Right atrium auricular region (tissue), 2 donors: Measurements from ENCODE around the gene SCMH1. TPM values are rescaled to one million over a fixed set of nuclear protein-coding genes. Genes with fewer than 3 reads are reported as not detected.
"Not testable (repeated sequence)": the region's sequence is repeated elsewhere in the genome, so short reads cannot be mapped to it uniquely, and the experiment has no call there.

Experiments used
- DNase-seq: peaks from one replicate; pipeline ENCODE4 v3.0.0-alpha.2; 2019; ENCODE audit warnings: low spot score
- H3K27ac ChIP-seq, 2 donors: fragments of 200-600 bp; sonication (generic); 1 replicate in 1 of 2; 2 replicates in 1 of 2; pipeline ENCODE4 v1.5.1; 2016 to 2019
- H3K27me3 ChIP-seq, 2 donors: fragments of 200-600 bp; sonication (generic); one replicate each; pipeline versions ENCODE4 v1.5.1 to v1.6.0; 2017 to 2019
- H3K36me3 ChIP-seq: fragments of 200-600 bp; sonication (generic); one replicate; pipeline ENCODE4 v1.5.1; 2016
- H3K4me1 ChIP-seq, 2 donors: fragments of 200-600 bp; sonication (generic); one replicate each; pipeline versions ENCODE4 v1.5.1 to v1.6.0; 2017 to 2019
- H3K4me3 ChIP-seq, 2 donors: fragments of 200-600 bp; sonication (generic); 1 replicate in 1 of 2; 2 replicates in 1 of 2; pipeline ENCODE4 v1.5.1; 2017 to 2019; ENCODE audit warnings: mild to moderate bottlenecking in 1 of 2, moderate library complexity in 1 of 2
- H3K9me3 ChIP-seq, 2 donors: fragments of 200-600 bp; sonication (generic); one replicate each; pipeline ENCODE4 v1.5.1; 2019
- CTCF ChIP-seq, 2 donors: fragments of 200-600 bp; sonication (generic); IDR thresholded peaks; one replicate each; pipeline ENCODE4 v1.5.1; 2019; ENCODE audit warnings: antibody characterized with exemption in 2 of 2
- total RNA-seq, 2 donors: library from RNA; depleted of rRNA; stranded (reverse); fragments of >200 nt; gene quantifications; one replicate each; pipeline ENCODE4 v1.1.0, GENCODE V29; 2016

The SCMH1 gene
- total RNA-seq, 2 donors from 2014 or later: 50.1 to 62.5 TPM

- Histone ChIP-seq H3K27ac (no peak overlapping the region), H3K27me3 (no peaks in the 10 kb centered on the region), H3K36me3 (no peaks in the 10 kb centered on the region), H3K9me3 (no peaks in the 10 kb centered on the region), H3K4me3 (no peak overlapping the region), H3K4me1 (no peaks in the 10 kb centered on the region)
- no peak for TF ChIP-seq CTCF (IDR thresholded peaks at IDR 0.05)
- DNase-seq: no peak
These were observed 20.0 kb upstream of the SCMH1 start for GRCh38 chr1:41261926-41262618.

GRCh38 chr1:41260768-41261167 is 18.7 kb upstream of the SCMH1 start:
- H3K27me3 ChIP-seq: no peaks in the 10 kb centered on the region
- H3K4me1 ChIP-seq: no peaks in the 10 kb centered on the region
- DNase-seq: no peak
- H3K27ac ChIP-seq: no peak overlapping the region
- H3K9me3 ChIP-seq: no peaks in the 10 kb centered on the region
- no peak for TF ChIP-seq CTCF (IDR thresholded peaks at IDR 0.05)
- H3K4me3 ChIP-seq: no peak overlapping the region
- H3K36me3 ChIP-seq: no peaks in the 10 kb centered on the region

- no peak overlapping the region for H3K27ac ChIP-seq
- no peaks in the 10 kb centered on the region for H3K36me3 ChIP-seq
- no peaks in the 10 kb centered on the region for H3K4me1 ChIP-seq
- no peaks in the 10 kb centered on the region for H3K9me3 ChIP-seq
- no peaks in the 10 kb centered on the region for H3K27me3 ChIP-seq
- TF ChIP-seq CTCF (IDR thresholded peaks at IDR 0.05): no peak
- no peak overlapping the region for H3K4me3 ChIP-seq
- DNase-seq: no peak
These were observed 17.1 kb upstream of the SCMH1 start for GRCh38 chr1:41259221-41259620.

GRCh38 chr1:41255978-41256377 is 13.9 kb upstream of the SCMH1 start:
- Histone ChIP-seq H3K36me3 (no peaks in the 10 kb centered on the region), H3K4me3 (no peak overlapping the region), H3K4me1 (no peaks in the 10 kb centered on the region), H3K9me3 (peaks cover 0 to 6% of the 10 kb centered on the region in 2 donors), H3K27ac (no peak overlapping the region), H3K27me3 (no peaks in the 10 kb centered on the region)
- no peak for DNase-seq
- TF ChIP-seq CTCF (IDR thresholded peaks at IDR 0.05): no peak

GRCh38 chr1:41251120-41251519 is 9.0 kb upstream of the SCMH1 start:
- not testable (repeated sequence) for H3K9me3 ChIP-seq, H3K4me1 ChIP-seq, H3K4me3 ChIP-seq, H3K36me3 ChIP-seq, H3K27me3 ChIP-seq, DNase-seq, H3K27ac ChIP-seq

- TF ChIP-seq CTCF (IDR thresholded peaks at IDR 0.05): no peak
- no peaks in the 10 kb centered on the region for H3K27me3 ChIP-seq
- no peak for DNase-seq
- H3K27ac ChIP-seq: no peak overlapping the region
- H3K4me1 ChIP-seq: no peaks in the 10 kb centered on the region
- no peak overlapping the region for H3K4me3 ChIP-seq
- H3K9me3 ChIP-seq: peaks cover 0 to 6% of the 10 kb centered on the region in 2 donors
- no peaks in the 10 kb centered on the region for H3K36me3 ChIP-seq
These were observed 7.2 kb upstream of the SCMH1 start for GRCh38 chr1:41249319-41249718.
